Endothelial cell of umbilical vein (primary cell): ENCODE results near the gene DCLK2. TPM values are rescaled to one million over a fixed set of nuclear protein-coding genes. Genes with fewer than 3 reads are reported as not detected.
A peak's percentile ranks its signal among the peaks of the same experiment; 100 is the strongest.

ENCODE experiments used
- BruUV-seq: library from RNA; stranded (reverse); fragments of 400-500 nt; replicated peaks from 2 replicates; lab custom pipeline; 2021; lab: Mats Ljungman, UMichigan
- CTCF ChIA-PET: fragments of 300-600, 350-600 bp; sonication (Branson Sonifier 250); formaldehyde crosslinking; loops from one replicate; lab custom pipeline; 2021; ENCODE audit warnings: antibody characterized with exemption, inconsistent platforms; lab: Charles Lee
- POLR2A ChIA-PET: fragments of 300-600, 350-600 bp; sonication (Branson Sonifier 250); formaldehyde crosslinking; loops from one replicate; lab custom pipeline; 2021; ENCODE audit warnings: antibody characterized with exemption, inconsistent platforms; lab: Charles Lee
- DNase-seq: peaks from one replicate; pipeline ENCODE4 v3.0.0-alpha.2; 2011; ENCODE audit warnings: low read depth, low spot score
- FAIRE-seq: peaks from 2 replicates; lab custom pipeline; 2011; peaks lifted over from hg19 to GRCh38; lab: Jason Lieb, UNC
- H2AFZ ChIP-seq: 2 replicates; pipeline ENCODE4 v1.6.0; 2012; ENCODE audit warnings: low read depth, low read length, control low read depth, inconsistent platforms
- H3K27ac ChIP-seq: 2 replicates; pipeline ENCODE4 v1.5.1; 2011; ENCODE audit warnings: low read depth, mild to moderate bottlenecking, control low read depth, low read length, moderate library complexity; ENCODE audit not compliant: insufficient read depth
- H3K27me3 ChIP-seq, 2 experiments: 2 replicates each; pipeline versions ENCODE4 v1.6.0 to v1.6.1; 2011; ENCODE audit warnings: low read length in 2 of 2, mixed read lengths in 1 of 2; ENCODE audit not compliant: control insufficient read depth in 2 of 2, insufficient read depth in 2 of 2
- H3K36me3 ChIP-seq, 2 experiments: 2 replicates in 1 of 2; 3 replicates in 1 of 2; pipeline ENCODE4 v1.5.1; 2011; ENCODE audit warnings: low read length in 2 of 2, mild to moderate bottlenecking in 1 of 2, moderate library complexity in 1 of 2; ENCODE audit not compliant: control insufficient read depth in 2 of 2, insufficient read depth in 2 of 2; ENCODE audit errors: extremely low read depth in 1 of 2
- H3K4me1 ChIP-seq: 3 replicates; pipeline ENCODE4 v1.5.1; 2011; ENCODE audit warnings: mild to moderate bottlenecking, low read length; ENCODE audit not compliant: control insufficient read depth, insufficient read depth; ENCODE audit errors: extremely low read depth
- H3K4me2 ChIP-seq: 2 replicates; pipeline ENCODE4 v1.6.1; 2011; ENCODE audit warnings: low read length, control low read depth, mixed read lengths; ENCODE audit not compliant: insufficient read depth
- H3K4me3 ChIP-seq, 3 experiments: fragments of 200-600 bp in 1 of 3; sonication (generic), shearing (Covaris generic) in 1 of 3; replicated peaks in 1 of 3; 2 replicates each; pipeline ENCODE4 v1.5.1; 2011 to 2016; ENCODE audit warnings: control low read depth in 3 of 3, low read length in 3 of 3, mild to moderate bottlenecking in 2 of 3, inconsistent platforms in 1 of 3, low read depth in 1 of 3, moderate library complexity in 1 of 3; ENCODE audit not compliant: insufficient read depth in 1 of 3
- H3K79me2 ChIP-seq: 2 replicates; pipeline ENCODE4 v1.6.0; 2012; ENCODE audit warnings: low read length, inconsistent platforms; ENCODE audit not compliant: control insufficient read depth, insufficient read depth
- H3K9ac ChIP-seq: replicated peaks from 2 replicates; pipeline ENCODE3; 2011; ENCODE audit warnings: low read length, control low read depth; ENCODE audit not compliant: insufficient read depth; ENCODE audit errors: extremely low read depth
- H3K9me1 ChIP-seq: replicated peaks from 3 replicates; pipeline ENCODE4 v1.6.0; 2011; ENCODE audit warnings: mild to moderate bottlenecking, low read length; ENCODE audit not compliant: control insufficient read depth, insufficient read depth; ENCODE audit errors: extremely low read depth
- H3K9me3 ChIP-seq: replicated peaks from 2 replicates; pipeline ENCODE4 v1.5.1; 2012; ENCODE audit warnings: low read length, inconsistent platforms; ENCODE audit not compliant: control insufficient read depth, insufficient read depth
- H4K20me1 ChIP-seq: replicated peaks from 2 replicates; pipeline ENCODE3; 2011; ENCODE audit warnings: mild to moderate bottlenecking, low read length; ENCODE audit not compliant: control insufficient read depth, insufficient read depth; ENCODE audit errors: extremely low read depth
- CTCF ChIP-seq, 2 donors: IDR thresholded peaks; 1 replicate in 1 of 2; 2 replicates in 1 of 2; pipeline ENCODE4 v1.5.1; 2011; ENCODE audit warnings: low read length in 2 of 2, mild to moderate bottlenecking in 2 of 2, moderate library complexity in 2 of 2, control low read depth in 1 of 2, inconsistent platforms in 1 of 2, low read depth in 1 of 2; ENCODE audit not compliant: insufficient read depth in 1 of 2; ENCODE audit errors: extremely low read depth in 1 of 2
- EZH2 ChIP-seq: IDR thresholded peaks from 2 replicates; pipeline ENCODE4 v1.6.1; 2012; ENCODE audit warnings: borderline replicate concordance, low read depth, mild to moderate bottlenecking, moderate library complexity, low read length, inconsistent platforms; ENCODE audit not compliant: severe bottlenecking
- FOS ChIP-seq: IDR thresholded peaks from 2 replicates; pipeline ENCODE4 v1.6.1; 2011; ENCODE audit warnings: mild to moderate bottlenecking, low read length, moderate library complexity, borderline replicate concordance; ENCODE audit not compliant: insufficient read depth
- GATA2 ChIP-seq: IDR thresholded peaks from 2 replicates; pipeline ENCODE4 v1.7.0; 2011; ENCODE audit warnings: low read depth, mild to moderate bottlenecking, moderate library complexity, mixed read lengths, low read length; ENCODE audit not compliant: insufficient read length, insufficient read depth
- MAX ChIP-seq: IDR thresholded peaks from 2 replicates; pipeline ENCODE4 v1.6.1; 2011; ENCODE audit not compliant: insufficient read depth, insufficient read length
- MYC ChIP-seq: IDR thresholded peaks from one replicate; pipeline ENCODE4 v1.6.1; 2011; ENCODE audit warnings: mild to moderate bottlenecking, low read depth, low read length
- POLR2A ChIP-seq: IDR thresholded peaks from 2 replicates; pipeline ENCODE4 v1.6.1; 2012; ENCODE audit warnings: low read depth, mild to moderate bottlenecking, control low read depth, low read length
- POLR2AphosphoS5 ChIP-seq: IDR thresholded peaks from 2 replicates; pipeline ENCODE4 v1.6.1; 2012; ENCODE audit warnings: low read depth, mild to moderate bottlenecking, control low read depth, low read length, moderate library complexity; ENCODE audit not compliant: insufficient read depth
- dilution Hi-C: fragments of 300-500 bp; cut with MboI; formaldehyde crosslinking; loops from one replicate; pipeline ENCODE4 v1.15.0; 2019; ENCODE audit warnings: low sequenced_read_pairs; ENCODE audit not compliant: extremely low pct_ligation_motif_present
- intact Hi-C: fragments of 100-400 bp; cut with micrococcal nuclease; formaldehyde crosslinking; loops from one replicate; pipeline ENCODE4 v1.10.0; 2022
- polyA plus RNA-seq, 4 experiments: library from polyadenylated mRNA; depleted of rRNA in 3 of 4; stranded (reverse) in 3 of 4; unstranded in 1 of 4; fragments of >200 nt; gene quantifications; 2 replicates each; pipeline versions ENCODE4 v1.2.1 to v1.2.3, GENCODE V29; 2011 to 2012; ENCODE audit warnings: missing spikeins in 1 of 4
- total RNA-seq: library from RNA; stranded (reverse); gene quantifications from 2 replicates; pipeline ENCODE4 v1.2.3, GENCODE V29; 2021

Gene DCLK2
- total and polyA plus RNA-seq, 2 donors (not counting 3 experiments of a cell fraction or from before 2014, with no cell fraction given): 1.7 to 4.7 TPM

- Histone ChIP-seq H3K4me3 (no peak overlapping the region), H3K4me1 (peaks cover 26% of the 10 kb centered on the region), H3K9me1 (no peaks in the 10 kb centered on the region), H3K27ac (peak overlapping the region; percentile 32), H3K79me2 (no peaks in the 10 kb centered on the region), H3K4me2 (peak overlapping the region; percentile 34), H2AFZ (peak overlapping the region; percentile 29), H3K27me3 (no peaks in the 10 kb centered on the region), H3K36me3 (no peaks in the 10 kb centered on the region), H3K9ac (no peak overlapping the region), H3K9me3 (no peaks in the 10 kb centered on the region), H4K20me1 (no peaks in the 10 kb centered on the region)
- FAIRE-seq (no peak), DNase-seq (no peak)
- POLR2A ChIA-PET: no interaction called here
- no peak for TF ChIP-seq FOS
- TF ChIP-seq CTCF (IDR thresholded peaks at IDR 0.05; ENCODE audit: extremely low read depth in 1 of 2, insufficient read depth in 1 of 2, low read depth in 1 of 2, low read length in 2 of 2): no peak
- no peak for TF ChIP-seq EZH2
- no peak for TF ChIP-seq POLR2A
- TF ChIP-seq MAX: no peak
- no peak for TF ChIP-seq MYC
- TF ChIP-seq POLR2AphosphoS5: no peak
- no peak for TF ChIP-seq GATA2
- CTCF ChIA-PET: interaction anchor here (0.7 to 1.7 kb wide), 6 partner anchors 9 to 95 kb away, joined by 3 to 8 read pairs (median 4); no protein-coding TSS in a partner anchor
- intact Hi-C loops (no loop called here), dilution Hi-C loops (no loop called here)
- BruUV-seq: TSS peak; percentile 67
Measured at GRCh38 chr4:150136481-150136880, 58.2 kb downstream of the DCLK2 start.
